K562 (cell line): ENCODE measurements around the gene OSGIN1. TPM values are rescaled to one million over a fixed set of nuclear protein-coding genes. Genes with fewer than 3 reads are reported as not detected.

Experiments
- ATAC-seq: fragments of 200-7000 bp; cut with Tn5 transposase; 3 replicates; pipeline ENCODE4 v1.9.1; 2020; ENCODE audit warnings: moderate library complexity
- BruUV-seq: library from RNA; stranded (reverse); fragments of 400-500 nt; replicated peaks from 2 replicates; lab custom pipeline; 2021; lab: Mats Ljungman, UMichigan
- CTCF ChIA-PET: fragments of 300-600 bp; formaldehyde crosslinking; extraction: SDS; loops from one replicate; lab custom pipeline; 2021; ENCODE audit warnings: low intra/inter-chr PET ratio; lab: Yijun Ruan, JAX
- POLR2A ChIA-PET: fragments of 300-600, 350-650 bp; sonication (Branson Sonifier 250); formaldehyde crosslinking; extraction: SDS; loops from one replicate; lab custom pipeline; 2021; ENCODE audit warnings: antibody characterized with exemption, inconsistent platforms; lab: Yijun Ruan, JAX
- DNase-seq, 4 experiments: peaks; one replicate each; pipeline versions ENCODE4 v3.0.0 to v3.0.0-alpha.2; 2011 to 2018; ENCODE audit warnings: low spot score in 3 of 4, mixed read lengths in 3 of 4; ENCODE audit errors: extremely low read depth in 1 of 4
- FAIRE-seq: peaks from 2 replicates; lab custom pipeline; 2011; peaks lifted over from hg19 to GRCh38; lab: Jason Lieb, UNC
- H2AFZ ChIP-seq: 2 replicates; pipeline ENCODE4 v1.6.0; 2011; ENCODE audit warnings: low read depth, low read length, control low read depth, inconsistent platforms
- H3K27ac ChIP-seq: fragments of 200-600 bp; 3 replicates; pipeline ENCODE4 v1.8.0; 2011; ENCODE audit warnings: low read depth, mild to moderate bottlenecking, control low read depth, inconsistent platforms, low read length, moderate library complexity, mixed read lengths; ENCODE audit errors: extremely low read depth
- H3K27me3 ChIP-seq, 2 experiments: fragments of 300-600 bp in 1 of 2; 2 replicates in 1 of 2; 3 replicates in 1 of 2; pipeline versions ENCODE4 v1.6.0 to v1.8.0; 2011; ENCODE audit warnings: inconsistent platforms in 2 of 2, low read length in 2 of 2, mild to moderate bottlenecking in 1 of 2, mixed read lengths in 1 of 2, moderate library complexity in 1 of 2; ENCODE audit not compliant: control insufficient read depth in 2 of 2, insufficient read depth in 2 of 2
- H3K36me3 ChIP-seq: fragments of 300-600 bp; 3 replicates; pipeline ENCODE4 v1.8.0; 2011; ENCODE audit warnings: mild to moderate bottlenecking, low read length, inconsistent platforms; ENCODE audit not compliant: control insufficient read depth, insufficient read depth
- H3K4me1 ChIP-seq, 2 experiments: fragments of 200-600 bp in 1 of 2; replicated peaks in 1 of 2; 2 replicates in 1 of 2; 3 replicates in 1 of 2; pipeline versions ENCODE4 v1.5.1 to v1.8.0; 2011; ENCODE audit warnings: inconsistent platforms in 2 of 2, low read length in 2 of 2, mild to moderate bottlenecking in 1 of 2, mixed read lengths in 1 of 2, moderate library complexity in 1 of 2; ENCODE audit not compliant: control insufficient read depth in 2 of 2, insufficient read depth in 2 of 2
- H3K4me2 ChIP-seq: 2 replicates; pipeline ENCODE4 v1.6.1; 2011; ENCODE audit warnings: low read length, control low read depth, inconsistent platforms, mixed read lengths; ENCODE audit not compliant: insufficient read depth
- H3K4me3 ChIP-seq: fragments of 200-600 bp; sonication (generic), shearing (Covaris generic); 2 replicates; pipeline ENCODE4 v1.5.1; 2016; ENCODE audit warnings: control low read depth, inconsistent platforms
- H3K79me2 ChIP-seq: fragments of 200-600 bp; 3 replicates; pipeline ENCODE4 v1.8.0; 2011; ENCODE audit warnings: low read length, inconsistent platforms; ENCODE audit not compliant: control insufficient read depth, insufficient read depth
- H3K9ac ChIP-seq, 2 experiments: 2 replicates each; pipeline versions ENCODE4 v1.6.0 to v1.6.1; 2011; ENCODE audit warnings: low read depth in 2 of 2, low read length in 2 of 2, control low read depth in 1 of 2, inconsistent platforms in 1 of 2, mild to moderate bottlenecking in 1 of 2, mixed read lengths in 1 of 2; ENCODE audit not compliant: insufficient read depth in 1 of 2
- H3K9me1 ChIP-seq: one replicate; pipeline ENCODE4 v1.6.0; 2011; ENCODE audit warnings: inconsistent platforms, mild to moderate bottlenecking, low read length, moderate library complexity; ENCODE audit not compliant: control insufficient read depth, insufficient read depth
- H3K9me3 ChIP-seq: replicated peaks from 2 replicates; pipeline ENCODE4 v1.5.1; 2011; ENCODE audit warnings: low read depth, low read length, inconsistent platforms; ENCODE audit not compliant: control insufficient read depth, insufficient read depth
- H4K20me1 ChIP-seq: replicated peaks from 2 replicates; pipeline ENCODE4 v1.6.1; 2011; ENCODE audit warnings: low read length, inconsistent platforms, mixed read lengths; ENCODE audit not compliant: control insufficient read depth, insufficient read depth
- CHD2 ChIP-seq: IDR thresholded peaks from 2 replicates; pipeline ENCODE4 v1.6.1; 2011; ENCODE audit warnings: low read depth, low read length
- COPS2 ChIP-seq: fragments of 450-650 bp; conservative IDR thresholded peaks from 2 replicates; pipeline ENCODE4 v1.6.1; 2016; ENCODE audit warnings: mild to moderate bottlenecking, moderate library complexity
- E2F6 ChIP-seq, 2 experiments: IDR thresholded peaks; 2 replicates each; pipeline ENCODE4 v1.6.1; 2011; ENCODE audit warnings: borderline replicate concordance in 1 of 2, control low read depth in 1 of 2, low read depth in 1 of 2, low read length in 1 of 2, mild to moderate bottlenecking in 1 of 2, mixed read lengths in 1 of 2, moderate library complexity in 1 of 2; ENCODE audit not compliant: insufficient read depth in 1 of 2, insufficient read length in 1 of 2, poor library complexity in 1 of 2, severe bottlenecking in 1 of 2; ENCODE audit errors: extremely low read depth in 1 of 2
- KAT2B ChIP-seq: IDR thresholded peaks from one replicate; pipeline ENCODE4 v1.6.1; 2012; ENCODE audit warnings: low read depth, mild to moderate bottlenecking, control low read depth, inconsistent platforms, low read length, moderate library complexity
- PRPF4 ChIP-seq: fragments of 200-400 bp; formaldehyde crosslinking; IDR thresholded peaks from one replicate; pipeline ENCODE4 v1.6.1; 2017; ENCODE audit warnings: low read length, low read depth, mild to moderate bottlenecking; ENCODE audit not compliant: insufficient read depth, poor library complexity, severe bottlenecking
- RB1 ChIP-seq: fragments of 450-650 bp; IDR thresholded peaks from 2 replicates; pipeline ENCODE4 v1.6.1; 2017; ENCODE audit warnings: low read depth, mild to moderate bottlenecking
- TARDBP ChIP-seq: fragments of 450-650 bp; IDR thresholded peaks from 2 replicates; pipeline ENCODE4 v1.6.1; 2016
- ZBTB12 ChIP-seq: fragments of 250-450 bp; sonication (Bioruptor Pico); IDR thresholded peaks from 2 replicates; pipeline ENCODE4 v1.4.0; 2020
- ZNF766 ChIP-seq: fragments of 200-800 bp; sonication (Bioruptor generic); conservative IDR thresholded peaks from 2 replicates; pipeline ENCODE4 v1.6.1; 2016; ENCODE audit warnings: missing genetic modification characterization, missing compliant biosample characterization
- WGBS: fragments of 100-300 bp; shearing (Covaris generic); methylation state at CpG from one replicate; pipeline ENCODE4 v1.1.6; 2016; ENCODE audit warnings: low coverage, mixed read lengths; ENCODE audit not compliant: insufficient coverage; ENCODE audit errors: missing lambda C conversion rate; 5-methylcytosine and 5-hydroxymethylcytosine counted together
- in situ Hi-C: fragments of 300-500 bp; cut with MboI; formaldehyde crosslinking; loops from 4 replicates; pipeline ENCODE4 v1.15.0; 2018; ENCODE audit warnings: inconsistent platforms, mixed read lengths
- intact Hi-C: fragments of 100-400 bp; cut with micrococcal nuclease; formaldehyde crosslinking; loops from 2 replicates; pipeline ENCODE4 v1.14.2; 2022
- polyA plus RNA-seq, 8 experiments: library from polyadenylated mRNA; depleted of rRNA in 4 of 8; stranded (reverse) in 5 of 8; unstranded in 3 of 8; fragments of >200 nt; fragmentation: Nextera tagmentation in 2 of 8; fragmentation: Illumina TruSeq in 1 of 8; extraction: Ambion mirVana in 2 of 8; extraction: Trizol in 1 of 8; gene quantifications; 2 replicates each; pipeline versions ENCODE4 v1.2.1 to v1.2.3, GENCODE V29; 2011 to 2014; ENCODE audit warnings: inconsistent platforms in 1 of 8, missing spikeins in 1 of 8
- total RNA-seq, 7 experiments: library from RNA; depleted of rRNA in 6 of 7; stranded (reverse); fragments of >200 nt in 6 of 7; fragmentation: Illumina TruSeq in 2 of 7; extraction: Trizol in 2 of 7; gene quantifications; 2 replicates each; pipeline versions ENCODE4 v1.2.1 to v1.2.3, GENCODE V29; 2011 to 2021; ENCODE audit warnings: low replicate concordance in 1 of 7
- TF ChIP-seq, protein P1 (sequence below): fragments of 450-650 bp; formaldehyde crosslinking; IDR thresholded peaks from 2 replicates; pipeline ENCODE4 v1.4.0; 2020; ENCODE audit warnings: mild to moderate bottlenecking, moderate library complexity

OSGIN1 gene
- total and polyA plus RNA-seq, 9 of the 15 experiments (the other 6 are each of a cell fraction or from before 2014, with no cell fraction given), result 0.03 to 3.6 (median 1.6) TPM

GRCh38 chr16:83967091-83967490 lies 14.1 kb downstream of the OSGIN1 start:
- DNase-seq (no peak), FAIRE-seq (no peak), ATAC-seq (no peak)
- no peak overlapping the region for H3K4me3 ChIP-seq
- no peak overlapping the region for H3K4me2 ChIP-seq
- CTCF ChIA-PET, result interaction anchor here (0.9 to 3.5 kb wide), 4 partner anchors 61 to 98 kb away, joined by 3 to 37 read pairs (median 12); no protein-coding TSS in a partner anchor
- TF ChIP-seq ZNF766 (CRISPR knock-in tag) (no peak), RB1 (no peak), KAT2B (no peak)
- TF ChIP-seq, all 486 proteins: peak for 0
- POLR2A ChIA-PET, result interaction anchor here (3.7 kb wide), 1 partner anchor 12 kb away, joined by 22 read pairs; the partner anchor contains the start of gene OSGIN1
- no peaks in the 10 kb centered on the region for H3K9me1 ChIP-seq
- 31% methylated on average over 2 of the region's 2 CpGs for WGBS
- peaks cover 11 to 25% of the 10 kb centered on the region in 2 experiments; a peak in 3 of 5 replicates for H3K27me3 ChIP-seq
- H3K9me3 ChIP-seq, result no peaks in the 10 kb centered on the region
- no peaks in the 10 kb centered on the region for H3K79me2 ChIP-seq
- no peak overlapping the region for H2AFZ ChIP-seq
- H3K36me3 ChIP-seq, result no peaks in the 10 kb centered on the region
- H3K9ac ChIP-seq, result no peak overlapping the region
- intact Hi-C loops (no loop called here), in situ Hi-C loops (no loop called here)
- H3K27ac ChIP-seq, result no peak overlapping the region
- BruUV-seq, result no TSS peak
- H3K4me1 ChIP-seq, result peaks cover 0 to 31% of the 10 kb centered on the region in 2 experiments; a peak in 1 of 5 replicates
- H4K20me1 ChIP-seq, result peaks cover 7% of the 10 kb centered on the region; the same call in 1 of the 2 replicates

- Histone ChIP-seq H2AFZ (no peak within 1 kb of the TSS), H3K9me3 (no peaks in the 10 kb centered on the region), H3K9me1 (no peaks in the 10 kb centered on the region), H4K20me1 (peaks cover 7% of the 10 kb centered on the region; the same call in 1 of the 2 replicates), H3K4me3 (peak within 1 kb of the TSS; percentile 33), H3K4me1 (peaks cover 0 to 31% of the 10 kb centered on the region in 2 experiments; a peak in 1 of 5 replicates), H3K27me3 (peaks cover 18 to 33% of the 10 kb centered on the region in 2 experiments; a peak in 3 of 5 replicates), H3K4me2 (no peak within 1 kb of the TSS), H3K36me3 (no peaks in the 10 kb centered on the region), H3K9ac (peak within 1 kb of the TSS in 1 of 2 experiments; percentile 80; a peak in 2 of 4 replicates), H3K27ac (no peak within 1 kb of the TSS), H3K79me2 (no peaks in the 10 kb centered on the region)
- no peak for FAIRE-seq
- CTCF ChIA-PET, result interaction anchor here (0.6 to 3.5 kb wide), 8 partner anchors 60 to 1462 kb away, joined by 3 to 37 read pairs (median 4); no protein-coding TSS in a partner anchor
- in situ Hi-C loops, result no loop called here
- POLR2A ChIA-PET, result no interaction called here
- peak; percentile 78 to 98 (median 96) for DNase-seq
- ATAC-seq, result peak; percentile 91
- whole genome bisulfite sequencing, result 1% methylated on average over 35 of the region's 35 CpGs
- BruUV-seq, result no TSS peak
- intact Hi-C loops, result loop anchor here (1.0 kb wide), 2 partner anchors 76 to 97 kb away; no protein-coding TSS in a partner anchor
- TF ChIP-seq, protein P1, sequence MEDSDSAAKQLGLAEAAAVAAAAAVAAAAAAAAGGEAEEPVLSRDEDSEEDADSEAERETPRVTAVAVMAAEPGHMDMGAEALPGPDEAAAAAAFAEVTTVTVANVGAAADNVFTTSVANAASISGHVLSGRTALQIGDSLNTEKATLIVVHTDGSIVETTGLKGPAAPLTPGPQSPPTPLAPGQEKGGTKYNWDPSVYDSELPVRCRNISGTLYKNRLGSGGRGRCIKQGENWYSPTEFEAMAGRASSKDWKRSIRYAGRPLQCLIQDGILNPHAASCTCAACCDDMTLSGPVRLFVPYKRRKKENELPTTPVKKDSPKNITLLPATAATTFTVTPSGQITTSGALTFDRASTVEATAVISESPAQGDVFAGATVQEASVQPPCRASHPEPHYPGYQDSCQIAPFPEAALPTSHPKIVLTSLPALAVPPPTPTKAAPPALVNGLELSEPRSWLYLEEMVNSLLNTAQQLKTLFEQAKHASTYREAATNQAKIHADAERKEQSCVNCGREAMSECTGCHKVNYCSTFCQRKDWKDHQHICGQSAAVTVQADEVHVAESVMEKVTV (CRISPR knock-in tag), result peak; percentile 69
- TF ChIP-seq TARDBP, result no peak
- no peak for TF ChIP-seq CHD2
- TF ChIP-seq E2F6 (IDR thresholded peaks at IDR 0.05; ENCODE audit: borderline replicate concordance in 1 of 2, extremely low read depth in 1 of 2, insufficient read depth in 1 of 2, insufficient read length in 1 of 2, low read depth in 1 of 2, low read length in 1 of 2, poor library complexity in 1 of 2, severe bottlenecking in 1 of 2), result peak in 1 of 2 experiments; percentile 71
- TF ChIP-seq COPS2, result no peak
- no peak for TF ChIP-seq ZBTB12 (CRISPR knock-in tag)
- TF ChIP-seq PRPF4, result no peak
Observed at GRCh38 chr16:83967838-83968305, 14.8 kb downstream of the OSGIN1 start, which contains the start of gene NECAB2. Gene NECAB2 (plus strand): TSS chr16:83968244. CDS start chr16:83968649, 405 bp downstream.
